Endothelial cell of umbilical vein (primary cell): ENCODE results near the gene PFKP. TPM values are rescaled to one million over a fixed set of nuclear protein-coding genes. Genes with fewer than 3 reads are reported as not detected.

Experiments
- BruUV-seq: library from RNA; stranded (reverse); fragments of 400-500 nt; replicated peaks from 2 replicates; lab custom pipeline; 2021; lab: Mats Ljungman, UMichigan
- CTCF ChIA-PET: fragments of 300-600, 350-600 bp; sonication (Branson Sonifier 250); formaldehyde crosslinking; loops from one replicate; lab custom pipeline; 2021; ENCODE audit warnings: antibody characterized with exemption, inconsistent platforms; lab: Charles Lee
- POLR2A ChIA-PET: fragments of 300-600, 350-600 bp; sonication (Branson Sonifier 250); formaldehyde crosslinking; loops from one replicate; lab custom pipeline; 2021; ENCODE audit warnings: antibody characterized with exemption, inconsistent platforms; lab: Charles Lee
- DNase-seq: peaks from one replicate; pipeline ENCODE4 v3.0.0-alpha.2; 2011; ENCODE audit warnings: low read depth, low spot score
- FAIRE-seq: peaks from 2 replicates; lab custom pipeline; 2011; peaks lifted over from hg19 to GRCh38; lab: Jason Lieb, UNC
- H2AFZ ChIP-seq: 2 replicates; pipeline ENCODE4 v1.6.0; 2012; ENCODE audit warnings: low read depth, low read length, control low read depth, inconsistent platforms
- H3K27ac ChIP-seq: 2 replicates; pipeline ENCODE4 v1.5.1; 2011; ENCODE audit warnings: low read depth, mild to moderate bottlenecking, control low read depth, low read length, moderate library complexity; ENCODE audit not compliant: insufficient read depth
- H3K27me3 ChIP-seq, 2 experiments: 2 replicates each; pipeline versions ENCODE4 v1.6.0 to v1.6.1; 2011; ENCODE audit warnings: low read length in 2 of 2, mixed read lengths in 1 of 2; ENCODE audit not compliant: control insufficient read depth in 2 of 2, insufficient read depth in 2 of 2
- H3K36me3 ChIP-seq, 2 experiments: 2 replicates in 1 of 2; 3 replicates in 1 of 2; pipeline ENCODE4 v1.5.1; 2011; ENCODE audit warnings: low read length in 2 of 2, mild to moderate bottlenecking in 1 of 2, moderate library complexity in 1 of 2; ENCODE audit not compliant: control insufficient read depth in 2 of 2, insufficient read depth in 2 of 2; ENCODE audit errors: extremely low read depth in 1 of 2
- H3K4me1 ChIP-seq: 3 replicates; pipeline ENCODE4 v1.5.1; 2011; ENCODE audit warnings: mild to moderate bottlenecking, low read length; ENCODE audit not compliant: control insufficient read depth, insufficient read depth; ENCODE audit errors: extremely low read depth
- H3K4me2 ChIP-seq: 2 replicates; pipeline ENCODE4 v1.6.1; 2011; ENCODE audit warnings: low read length, control low read depth, mixed read lengths; ENCODE audit not compliant: insufficient read depth
- H3K4me3 ChIP-seq, 3 experiments: fragments of 200-600 bp in 1 of 3; sonication (generic), shearing (Covaris generic) in 1 of 3; replicated peaks in 1 of 3; 2 replicates each; pipeline ENCODE4 v1.5.1; 2011 to 2016; ENCODE audit warnings: control low read depth in 3 of 3, low read length in 3 of 3, mild to moderate bottlenecking in 2 of 3, inconsistent platforms in 1 of 3, low read depth in 1 of 3, moderate library complexity in 1 of 3; ENCODE audit not compliant: insufficient read depth in 1 of 3
- H3K79me2 ChIP-seq: 2 replicates; pipeline ENCODE4 v1.6.0; 2012; ENCODE audit warnings: low read length, inconsistent platforms; ENCODE audit not compliant: control insufficient read depth, insufficient read depth
- H3K9ac ChIP-seq: replicated peaks from 2 replicates; pipeline ENCODE3; 2011; ENCODE audit warnings: low read length, control low read depth; ENCODE audit not compliant: insufficient read depth; ENCODE audit errors: extremely low read depth
- H3K9me1 ChIP-seq: replicated peaks from 3 replicates; pipeline ENCODE4 v1.6.0; 2011; ENCODE audit warnings: mild to moderate bottlenecking, low read length; ENCODE audit not compliant: control insufficient read depth, insufficient read depth; ENCODE audit errors: extremely low read depth
- H3K9me3 ChIP-seq: replicated peaks from 2 replicates; pipeline ENCODE4 v1.5.1; 2012; ENCODE audit warnings: low read length, inconsistent platforms; ENCODE audit not compliant: control insufficient read depth, insufficient read depth
- H4K20me1 ChIP-seq: replicated peaks from 2 replicates; pipeline ENCODE3; 2011; ENCODE audit warnings: mild to moderate bottlenecking, low read length; ENCODE audit not compliant: control insufficient read depth, insufficient read depth; ENCODE audit errors: extremely low read depth
- EZH2 ChIP-seq: IDR thresholded peaks from 2 replicates; pipeline ENCODE4 v1.6.1; 2012; ENCODE audit warnings: borderline replicate concordance, low read depth, mild to moderate bottlenecking, moderate library complexity, low read length, inconsistent platforms; ENCODE audit not compliant: severe bottlenecking
- FOS ChIP-seq: IDR thresholded peaks from 2 replicates; pipeline ENCODE4 v1.6.1; 2011; ENCODE audit warnings: mild to moderate bottlenecking, low read length, moderate library complexity, borderline replicate concordance; ENCODE audit not compliant: insufficient read depth
- GATA2 ChIP-seq: IDR thresholded peaks from 2 replicates; pipeline ENCODE4 v1.7.0; 2011; ENCODE audit warnings: low read depth, mild to moderate bottlenecking, moderate library complexity, mixed read lengths, low read length; ENCODE audit not compliant: insufficient read length, insufficient read depth
- JUN ChIP-seq: IDR thresholded peaks from 2 replicates; pipeline ENCODE4 v1.6.1; 2011; ENCODE audit warnings: borderline replicate concordance, low read depth; ENCODE audit not compliant: insufficient read length, insufficient read depth
- MYC ChIP-seq: IDR thresholded peaks from one replicate; pipeline ENCODE4 v1.6.1; 2011; ENCODE audit warnings: mild to moderate bottlenecking, low read depth, low read length
- POLR2A ChIP-seq: IDR thresholded peaks from 2 replicates; pipeline ENCODE4 v1.6.1; 2012; ENCODE audit warnings: low read depth, mild to moderate bottlenecking, control low read depth, low read length
- POLR2AphosphoS5 ChIP-seq: IDR thresholded peaks from 2 replicates; pipeline ENCODE4 v1.6.1; 2012; ENCODE audit warnings: low read depth, mild to moderate bottlenecking, control low read depth, low read length, moderate library complexity; ENCODE audit not compliant: insufficient read depth
- dilution Hi-C: fragments of 300-500 bp; cut with MboI; formaldehyde crosslinking; loops from one replicate; pipeline ENCODE4 v1.15.0; 2019; ENCODE audit warnings: low sequenced_read_pairs; ENCODE audit not compliant: extremely low pct_ligation_motif_present
- intact Hi-C: fragments of 100-400 bp; cut with micrococcal nuclease; formaldehyde crosslinking; loops from one replicate; pipeline ENCODE4 v1.10.0; 2022
- polyA plus RNA-seq, 4 experiments: library from polyadenylated mRNA; depleted of rRNA in 3 of 4; stranded (reverse) in 3 of 4; unstranded in 1 of 4; fragments of >200 nt; gene quantifications; 2 replicates each; pipeline versions ENCODE4 v1.2.1 to v1.2.3, GENCODE V29; 2011 to 2012; ENCODE audit warnings: missing spikeins in 1 of 4
- total RNA-seq: library from RNA; stranded (reverse); gene quantifications from 2 replicates; pipeline ENCODE4 v1.2.3, GENCODE V29; 2021
- TF ChIP-seq, protein P1 (sequence below): IDR thresholded peaks from 2 replicates; pipeline ENCODE4 v1.6.1; 2011; ENCODE audit not compliant: insufficient read depth, insufficient read length
- TF ChIP-seq, protein P2 (sequence below), 2 donors: IDR thresholded peaks; 1 replicate in 1 of 2; 2 replicates in 1 of 2; pipeline ENCODE4 v1.5.1; 2011; ENCODE audit warnings: low read length in 2 of 2, mild to moderate bottlenecking in 2 of 2, moderate library complexity in 2 of 2, control low read depth in 1 of 2, inconsistent platforms in 1 of 2, low read depth in 1 of 2; ENCODE audit not compliant: insufficient read depth in 1 of 2; ENCODE audit errors: extremely low read depth in 1 of 2

Gene PFKP
- total and polyA plus RNA-seq, 2 donors (not counting 3 experiments of a cell fraction or from before 2014, with no cell fraction given): 185 to 359 TPM

DNA sequence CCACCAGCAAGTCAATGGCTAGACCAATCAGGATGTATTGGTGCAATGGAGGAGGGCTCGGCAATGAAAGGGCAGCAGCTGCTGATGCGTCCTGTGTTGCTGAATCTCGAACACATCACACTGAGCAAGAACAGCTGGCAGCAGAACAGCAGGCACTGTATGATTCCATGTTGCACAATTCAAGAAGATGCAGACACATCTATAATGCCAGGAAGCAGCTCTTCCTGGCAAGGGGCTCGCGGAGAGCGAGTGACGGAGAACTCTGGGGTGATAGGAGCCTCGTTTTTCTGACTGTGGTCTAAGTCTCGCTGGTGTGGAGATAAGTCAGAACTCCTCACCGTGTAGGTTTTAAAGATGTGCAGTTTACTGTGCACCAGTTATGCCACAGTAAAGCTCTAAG lies 24.8 kb upstream of the PFKP start:
- DNase-seq (no peak), FAIRE-seq (no peak)
- no peaks in the 10 kb centered on the region for H3K79me2 ChIP-seq
- H3K27ac ChIP-seq: no peak overlapping the region
- ChIA-PET POLR2A (no interaction called here), CTCF (interaction anchor here (0.9 to 4.8 kb wide), 14 partner anchors 12 to 1997 kb away, joined by 3 to 102 read pairs (median 6); no protein-coding TSS in a partner anchor)
- no peaks in the 10 kb centered on the region for H3K9me1 ChIP-seq
- H3K4me3 ChIP-seq: no peak overlapping the region
- no peak for TF ChIP-seq POLR2A
- no peak for TF ChIP-seq MYC
- TF ChIP-seq FOS: no peak
- TF ChIP-seq, protein P1, sequence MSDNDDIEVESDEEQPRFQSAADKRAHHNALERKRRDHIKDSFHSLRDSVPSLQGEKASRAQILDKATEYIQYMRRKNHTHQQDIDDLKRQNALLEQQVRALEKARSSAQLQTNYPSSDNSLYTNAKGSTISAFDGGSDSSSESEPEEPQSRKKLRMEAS: no peak
- no peak for TF ChIP-seq GATA2
- TF ChIP-seq EZH2: no peak
- no peak for TF ChIP-seq JUN
- TF ChIP-seq POLR2AphosphoS5: no peak
- TF ChIP-seq, protein P2, sequence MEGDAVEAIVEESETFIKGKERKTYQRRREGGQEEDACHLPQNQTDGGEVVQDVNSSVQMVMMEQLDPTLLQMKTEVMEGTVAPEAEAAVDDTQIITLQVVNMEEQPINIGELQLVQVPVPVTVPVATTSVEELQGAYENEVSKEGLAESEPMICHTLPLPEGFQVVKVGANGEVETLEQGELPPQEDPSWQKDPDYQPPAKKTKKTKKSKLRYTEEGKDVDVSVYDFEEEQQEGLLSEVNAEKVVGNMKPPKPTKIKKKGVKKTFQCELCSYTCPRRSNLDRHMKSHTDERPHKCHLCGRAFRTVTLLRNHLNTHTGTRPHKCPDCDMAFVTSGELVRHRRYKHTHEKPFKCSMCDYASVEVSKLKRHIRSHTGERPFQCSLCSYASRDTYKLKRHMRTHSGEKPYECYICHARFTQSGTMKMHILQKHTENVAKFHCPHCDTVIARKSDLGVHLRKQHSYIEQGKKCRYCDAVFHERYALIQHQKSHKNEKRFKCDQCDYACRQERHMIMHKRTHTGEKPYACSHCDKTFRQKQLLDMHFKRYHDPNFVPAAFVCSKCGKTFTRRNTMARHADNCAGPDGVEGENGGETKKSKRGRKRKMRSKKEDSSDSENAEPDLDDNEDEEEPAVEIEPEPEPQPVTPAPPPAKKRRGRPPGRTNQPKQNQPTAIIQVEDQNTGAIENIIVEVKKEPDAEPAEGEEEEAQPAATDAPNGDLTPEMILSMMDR (IDR thresholded peaks at IDR 0.05; ENCODE audit: extremely low read depth in 1 of 2, insufficient read depth in 1 of 2, low read depth in 1 of 2, low read length in 2 of 2): no peak
- BruUV-seq: no TSS peak
- H3K27me3 ChIP-seq: peaks cover 1 to 3% of the 10 kb centered on the region in 2 experiments
- H3K4me1 ChIP-seq: peaks cover 17% of the 10 kb centered on the region
- no peaks in the 10 kb centered on the region for H4K20me1 ChIP-seq
- intact Hi-C loops (loop anchor here (5.0 kb wide), 1 partner anchor 65 kb away; no protein-coding TSS in a partner anchor), dilution Hi-C loops (loop anchor here (25.0 kb wide), 1 partner anchor 205 kb away; no protein-coding TSS in a partner anchor)
- no peaks in the 10 kb centered on the region for H3K36me3 ChIP-seq
- no peaks in the 10 kb centered on the region for H3K9me3 ChIP-seq
- no peak overlapping the region for H3K4me2 ChIP-seq
- no peak overlapping the region for H3K9ac ChIP-seq
- H2AFZ ChIP-seq: no peak overlapping the region
